Glutamatergic neuron (in vitro differentiated cells): ENCODE measurements around the gene HBQ1. TPM values are rescaled to one million over a fixed set of nuclear protein-coding genes. Genes with fewer than 3 reads are reported as not detected.
A peak's percentile ranks its signal among the peaks of the same experiment; 100 is the strongest.

Source experiments
- DNase-seq: peaks from one replicate; pipeline ENCODE4 v3.0.0; 2022
- H3K27ac Mint-ChIP-seq: one replicate; pipeline ENCODE4 v1.8.0; 2020; ENCODE audit warnings: mild to moderate bottlenecking, mixed read lengths, inconsistent platforms; ENCODE audit not compliant: unreplicated experiment
- H3K27me3 Mint-ChIP-seq: one replicate; pipeline ENCODE4 v1.8.0; 2020; ENCODE audit warnings: mild to moderate bottlenecking, moderate library complexity, mixed read lengths, inconsistent platforms; ENCODE audit not compliant: unreplicated experiment
- H3K36me3 Mint-ChIP-seq: one replicate; pipeline ENCODE4 v1.8.0; 2020; ENCODE audit warnings: mild to moderate bottlenecking, mixed read lengths, inconsistent platforms; ENCODE audit not compliant: unreplicated experiment
- H3K4me1 Mint-ChIP-seq: one replicate; pipeline ENCODE4 v1.8.0; 2020; ENCODE audit warnings: mild to moderate bottlenecking, low read depth, mixed read lengths, inconsistent platforms; ENCODE audit not compliant: unreplicated experiment
- H3K4me3 Mint-ChIP-seq: one replicate; pipeline ENCODE4 v1.8.0; 2020; ENCODE audit warnings: mild to moderate bottlenecking, mixed read lengths, inconsistent platforms; ENCODE audit not compliant: unreplicated experiment
- H3K9me3 Mint-ChIP-seq: one replicate; pipeline ENCODE4 v1.8.0; 2020; ENCODE audit warnings: mild to moderate bottlenecking, moderate library complexity, mixed read lengths, inconsistent platforms; ENCODE audit not compliant: unreplicated experiment
- total RNA-seq: library from RNA; stranded (reverse); fragmentation: NEBNext Ultra II Directional; extraction: Animal tissue kit (Norgen Biotek cat#: 25700); gene quantifications from one replicate; pipeline ENCODE4 v1.2.1, GENCODE V29; 2021; ENCODE audit not compliant: unreplicated experiment
- TF ChIP-seq, protein P1 (sequence below): fragments of 200-600 bp; sonication (generic); IDR thresholded peaks from one replicate; pipeline ENCODE4 v1.5.0; 2021; ENCODE audit not compliant: partially characterized antibody, unreplicated experiment

The HBQ1 gene
- total RNA-seq, 1 donor from 2014 or later: 1.5 TPM

- TF ChIP-seq, protein P1, sequence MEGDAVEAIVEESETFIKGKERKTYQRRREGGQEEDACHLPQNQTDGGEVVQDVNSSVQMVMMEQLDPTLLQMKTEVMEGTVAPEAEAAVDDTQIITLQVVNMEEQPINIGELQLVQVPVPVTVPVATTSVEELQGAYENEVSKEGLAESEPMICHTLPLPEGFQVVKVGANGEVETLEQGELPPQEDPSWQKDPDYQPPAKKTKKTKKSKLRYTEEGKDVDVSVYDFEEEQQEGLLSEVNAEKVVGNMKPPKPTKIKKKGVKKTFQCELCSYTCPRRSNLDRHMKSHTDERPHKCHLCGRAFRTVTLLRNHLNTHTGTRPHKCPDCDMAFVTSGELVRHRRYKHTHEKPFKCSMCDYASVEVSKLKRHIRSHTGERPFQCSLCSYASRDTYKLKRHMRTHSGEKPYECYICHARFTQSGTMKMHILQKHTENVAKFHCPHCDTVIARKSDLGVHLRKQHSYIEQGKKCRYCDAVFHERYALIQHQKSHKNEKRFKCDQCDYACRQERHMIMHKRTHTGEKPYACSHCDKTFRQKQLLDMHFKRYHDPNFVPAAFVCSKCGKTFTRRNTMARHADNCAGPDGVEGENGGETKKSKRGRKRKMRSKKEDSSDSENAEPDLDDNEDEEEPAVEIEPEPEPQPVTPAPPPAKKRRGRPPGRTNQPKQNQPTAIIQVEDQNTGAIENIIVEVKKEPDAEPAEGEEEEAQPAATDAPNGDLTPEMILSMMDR: no peak
- Mint-ChIP-seq H3K27me3 (peaks cover 28% of the 10 kb centered on the region), H3K36me3 (no peaks in the 10 kb centered on the region), H3K9me3 (peaks cover 16% of the 10 kb centered on the region), H3K4me3 (peak overlapping the region; percentile 25), H3K4me1 (peaks cover 6% of the 10 kb centered on the region), H3K27ac (no peak overlapping the region)
- DNase-seq: no peak
Measured at GRCh38 chr16:177394-177822, 2.9 kb upstream of the HBQ1 start.

DNA sequence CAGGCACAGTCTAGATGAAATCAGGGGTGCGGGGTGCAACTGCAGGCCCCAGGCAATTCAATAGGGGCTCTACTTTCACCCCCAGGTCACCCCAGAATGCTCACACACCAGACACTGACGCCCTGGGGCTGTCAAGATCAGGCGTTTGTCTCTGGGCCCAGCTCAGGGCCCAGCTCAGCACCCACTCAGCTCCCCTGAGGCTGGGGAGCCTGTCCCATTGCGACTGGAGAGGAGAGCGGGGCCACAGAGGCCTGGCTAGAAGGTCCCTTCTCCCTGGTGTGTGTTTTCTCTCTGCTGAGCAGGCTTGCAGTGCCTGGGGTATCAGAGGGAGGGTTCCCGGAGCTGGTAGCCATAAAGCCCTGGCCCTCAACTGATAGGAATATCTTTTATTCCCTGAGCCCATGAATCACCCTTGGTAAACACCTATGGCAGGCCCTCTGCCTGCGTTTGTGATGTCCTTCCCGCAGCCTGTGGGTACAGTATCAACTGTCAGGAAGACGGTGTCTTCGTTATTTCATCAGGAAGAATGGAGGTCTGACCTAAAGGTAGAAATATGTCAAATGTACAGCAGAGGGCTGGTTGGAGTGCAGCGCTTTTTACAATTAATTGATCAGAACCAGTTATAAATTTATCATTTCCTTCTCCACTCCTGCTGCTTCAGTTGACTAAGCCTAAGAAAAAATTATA is 2.1 kb upstream of the HBQ1 start:
- H3K4me1 Mint-ChIP-seq: peaks cover 6% of the 10 kb centered on the region
- H3K9me3 Mint-ChIP-seq: peaks cover 16% of the 10 kb centered on the region
- H3K36me3 Mint-ChIP-seq: no peaks in the 10 kb centered on the region
- DNase-seq: no peak
- no peak overlapping the region for H3K27ac Mint-ChIP-seq
- TF ChIP-seq, protein P1: no peak
- peaks cover 28% of the 10 kb centered on the region for H3K27me3 Mint-ChIP-seq
- peak overlapping the region; percentile 25 for H3K4me3 Mint-ChIP-seq

GRCh38 chr16:178668-179015 is 1.6 kb upstream of the HBQ1 start:
- peaks cover 6% of the 10 kb centered on the region for H3K4me1 Mint-ChIP-seq
- H3K36me3 Mint-ChIP-seq: no peaks in the 10 kb centered on the region
- no peak overlapping the region for H3K4me3 Mint-ChIP-seq
- DNase-seq: no peak
- peaks cover 28% of the 10 kb centered on the region for H3K27me3 Mint-ChIP-seq
- TF ChIP-seq, protein P1: no peak
- no peak overlapping the region for H3K27ac Mint-ChIP-seq
- H3K9me3 Mint-ChIP-seq: peaks cover 16% of the 10 kb centered on the region

DNA sequence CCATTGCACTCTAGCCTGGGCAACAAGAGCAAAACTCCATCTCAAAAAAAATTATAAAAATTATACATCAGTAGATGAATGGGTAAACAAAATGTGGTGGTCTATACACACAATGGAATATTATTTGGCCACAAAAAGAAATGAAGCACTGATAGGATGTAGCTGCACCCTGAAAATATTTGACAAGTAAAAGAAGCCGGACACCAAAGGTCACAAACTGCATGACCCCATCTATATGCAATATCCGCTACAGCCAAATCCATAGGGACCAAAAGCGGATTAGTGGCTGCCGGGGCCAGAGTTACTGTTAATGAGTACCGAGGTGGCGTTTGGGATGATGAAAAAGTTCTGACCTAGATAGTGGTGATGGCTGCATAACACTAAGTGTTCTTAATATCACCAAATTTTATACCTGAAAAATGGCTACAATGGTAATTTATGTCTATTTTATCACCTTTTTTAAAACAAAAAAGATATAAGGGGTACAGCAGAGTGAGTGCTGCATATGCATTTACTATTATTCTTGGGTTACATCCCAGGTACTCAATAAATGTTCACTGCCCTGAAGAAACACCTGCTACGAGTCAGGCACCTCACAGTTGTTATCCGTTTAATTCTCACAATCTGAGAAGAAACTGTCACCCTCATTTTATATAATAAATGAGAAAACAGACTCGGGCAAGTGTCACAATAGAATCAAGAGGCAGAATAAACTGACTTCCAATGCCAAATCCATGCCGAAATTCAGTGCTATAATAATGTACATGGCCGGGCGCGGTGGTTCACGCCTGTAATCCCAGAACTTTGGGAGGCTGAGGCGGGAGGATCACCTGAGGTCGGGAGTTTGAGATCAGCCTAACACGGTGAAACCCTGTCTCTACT is 807 bp upstream of the HBQ1 start:
- Mint-ChIP-seq H3K27me3 (peaks cover 26% of the 10 kb centered on the region), H3K4me1 (peaks cover 6% of the 10 kb centered on the region), H3K27ac (no peak overlapping the region), H3K36me3 (no peaks in the 10 kb centered on the region), H3K9me3 (peaks cover 16% of the 10 kb centered on the region), H3K4me3 (peak overlapping the region; percentile 42)
- TF ChIP-seq, protein P1: no peak
- no peak for DNase-seq
